ENCODE measurements around the gene NSL1.

Gene NSL1

DNA sequence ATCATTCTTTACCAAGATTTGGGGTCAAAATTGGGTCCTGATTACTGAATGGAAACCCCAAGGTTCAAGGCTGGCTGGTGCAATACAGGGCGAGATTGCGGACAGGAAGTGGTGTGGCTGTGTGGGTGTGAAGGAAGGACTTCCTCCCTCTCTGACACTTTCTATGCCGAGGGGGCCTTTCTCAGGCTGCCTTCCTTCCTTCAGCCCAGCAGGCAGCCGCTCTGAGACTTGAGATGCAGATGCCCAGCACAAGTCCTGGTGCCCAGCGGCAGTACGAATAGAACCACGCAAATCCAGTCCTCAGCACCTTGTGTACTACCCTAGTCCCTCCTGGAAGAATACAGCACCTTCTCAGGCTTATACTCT lies 108.2 kb downstream of the NSL1 start:
- DNase-seq, result no peak

DNA sequence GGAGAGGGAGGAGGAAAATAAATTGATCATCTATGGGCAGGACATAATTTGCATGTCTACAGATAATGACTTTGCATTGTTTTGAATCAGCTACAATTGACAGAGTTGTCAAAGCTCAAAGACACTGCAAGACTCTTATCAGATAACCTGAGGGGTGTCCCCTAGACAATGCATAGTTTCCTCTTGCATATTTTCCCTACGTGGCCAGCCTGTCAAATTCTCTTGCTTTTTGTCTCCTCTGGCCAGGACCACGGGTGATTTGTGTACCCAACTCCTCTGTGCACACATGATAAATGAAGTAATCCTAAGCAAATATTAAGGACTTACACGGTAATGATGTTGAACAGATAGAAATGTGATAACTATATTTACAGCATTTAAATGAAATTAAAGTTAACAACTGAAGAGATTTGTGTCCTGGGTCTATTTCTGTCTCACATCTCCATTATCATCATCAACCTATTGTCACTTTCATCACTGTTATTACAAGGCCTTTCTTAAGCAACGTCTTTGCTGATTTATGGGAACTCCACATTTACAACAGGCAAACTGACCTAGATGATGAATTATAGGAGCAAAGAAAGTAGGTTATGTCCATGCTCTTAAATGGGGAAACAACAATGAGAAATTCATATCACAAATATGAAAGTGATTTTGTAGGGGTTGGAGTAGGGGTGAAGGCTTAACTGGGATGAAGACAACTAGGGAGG lies 110.7 kb downstream of the NSL1 start:
- peak; percentile 70 for DNase-seq

DNA sequence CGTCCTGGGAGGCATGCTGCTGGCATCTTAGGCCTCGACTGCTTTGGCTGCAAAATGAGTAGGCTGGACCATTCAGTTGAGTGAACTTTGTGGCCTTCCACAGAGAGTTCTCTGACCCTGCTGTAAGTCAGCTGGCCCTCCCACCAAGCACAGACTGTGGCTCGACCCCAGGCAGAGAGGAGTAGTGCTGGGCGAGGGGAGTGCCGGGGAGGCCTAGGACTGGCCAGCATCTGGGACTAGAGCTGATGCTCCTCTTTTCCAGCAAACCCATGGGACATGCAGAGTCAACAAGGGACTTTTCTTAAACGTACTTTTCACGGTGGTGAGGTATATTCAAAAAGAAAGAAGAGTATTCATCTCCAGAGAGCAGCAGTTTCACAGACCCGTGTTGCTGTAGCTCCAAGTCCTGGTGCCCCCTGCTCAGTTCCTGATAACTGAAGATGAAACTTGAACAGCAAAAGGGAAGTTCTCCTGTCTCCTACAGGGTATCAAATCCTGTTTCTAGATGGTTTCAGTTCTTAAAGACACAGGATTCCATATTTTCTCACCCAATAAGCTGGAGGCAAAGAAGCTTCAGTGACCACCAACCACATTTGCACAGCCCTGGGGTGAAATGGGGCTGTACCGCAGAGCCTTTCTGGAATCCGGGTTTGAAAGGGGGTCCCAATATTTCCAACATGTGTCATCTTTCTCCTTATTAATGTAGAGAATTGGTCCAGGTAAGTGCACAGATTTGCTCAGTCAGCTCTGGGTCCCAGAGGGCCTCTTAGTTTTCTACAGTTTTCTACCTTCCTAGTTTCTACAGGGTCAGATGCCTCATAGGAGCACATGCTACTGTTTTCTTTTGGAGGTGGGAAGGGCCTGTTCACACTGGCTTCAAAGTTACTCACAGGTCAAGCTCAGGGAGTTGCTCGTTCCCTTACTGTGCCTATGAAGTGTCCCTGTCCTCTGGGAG lies 112.8 kb downstream of the NSL1 start:
- no peak for DNase-seq

DNA sequence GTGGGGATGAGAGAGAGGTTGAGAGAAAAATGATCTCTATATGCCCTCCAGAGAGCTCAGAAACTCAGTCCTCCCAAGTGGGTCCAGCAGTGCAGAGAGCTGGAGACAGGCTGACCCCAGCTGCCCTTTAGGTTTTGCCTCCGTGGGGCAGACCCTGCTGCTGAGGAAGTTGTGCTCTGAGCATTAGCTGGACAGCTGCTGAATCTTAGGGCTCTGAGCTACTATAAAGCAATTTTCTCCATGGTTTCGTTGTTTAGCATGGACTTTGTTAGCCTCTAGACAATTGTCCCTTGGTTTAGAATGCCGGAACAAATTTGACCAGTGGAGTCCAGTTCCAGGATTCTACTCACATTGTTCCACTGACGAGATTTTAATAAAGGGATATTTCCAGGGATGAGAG lies 114.0 kb downstream of the NSL1 start:
- DNase-seq, result no peak

DNA sequence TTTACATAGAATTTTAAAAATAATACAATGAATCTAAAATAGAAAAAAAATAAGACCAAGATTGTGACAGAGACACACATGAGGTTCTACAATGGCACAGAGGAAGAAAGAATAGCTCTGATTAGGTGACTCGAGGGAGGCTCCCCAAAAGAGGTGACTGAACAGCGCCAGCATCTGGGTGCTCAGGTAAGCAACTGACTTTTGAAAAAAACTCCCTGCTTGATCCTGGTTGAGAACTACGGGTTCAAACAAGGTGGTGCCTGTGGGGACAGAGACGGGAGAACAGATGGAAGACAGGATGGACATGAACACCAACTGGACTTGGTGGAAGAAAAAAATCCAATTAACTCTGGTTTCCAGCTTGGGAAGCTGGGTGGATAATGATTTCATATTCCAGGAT lies 114.4 kb downstream of the NSL1 start:
- DNase-seq, result no peak

Data from NCI-H69 (cell line).